SK-N-MC (cell line): ENCODE results near the gene GPC1.

ENCODE experiments used
- DNase-seq: peaks from one replicate; pipeline ENCODE4 v3.0.0-alpha.2; 2011; ENCODE audit warnings: low read depth, low spot score
- H3K27ac ChIP-seq: fragments of 200-600 bp; sonication (generic); 2 replicates; pipeline ENCODE4 v1.5.1; 2016; ENCODE audit warnings: mixed run types
- H3K36me3 ChIP-seq: fragments of 200-600 bp; sonication (generic); 2 replicates; pipeline ENCODE4 v1.6.1; 2017; ENCODE audit warnings: antibody characterized with exemption, low read length, mixed read lengths; ENCODE audit not compliant: insufficient read depth
- H3K4me3 ChIP-seq: fragments of 200-600 bp; sonication (generic); 2 replicates; pipeline ENCODE4 v1.5.1; 2016
- H3K9ac ChIP-seq: fragments of 200-600 bp; sonication (generic); 2 replicates; pipeline ENCODE4 v1.8.0; 2017; ENCODE audit warnings: mixed run types, mixed read lengths; ENCODE audit not compliant: insufficient read length
- H3K9me3 ChIP-seq: fragments of 200-600 bp; sonication (generic); 2 replicates; pipeline ENCODE4 v1.6.1; 2017; ENCODE audit warnings: low read depth, mild to moderate bottlenecking, antibody characterized with exemption, low read length, moderate library complexity, mixed read lengths
- EZH2 ChIP-seq: fragments of 200-600 bp; sonication (generic); IDR thresholded peaks from one replicate; pipeline ENCODE4 v1.6.1; 2017; ENCODE audit warnings: antibody characterized with exemption
- FOXP2 ChIP-seq: optimal IDR thresholded peaks from 2 replicates; pipeline ENCODE3; 2011; ENCODE audit warnings: mild to moderate bottlenecking, moderate library complexity; ENCODE audit not compliant: insufficient read depth; ENCODE audit errors: extremely low read length, control extremely low read depth
- POLR2AphosphoS5 ChIP-seq: IDR thresholded peaks from 2 replicates; pipeline ENCODE4 v1.6.1; 2012; ENCODE audit warnings: mild to moderate bottlenecking, low read depth, low read length, borderline replicate concordance

The GPC1 gene

GRCh38 chr2:240432430-240432819, 3.0 kb upstream of the GPC1 start:
- DNase-seq = no peak
- TF ChIP-seq POLR2AphosphoS5 (no peak), FOXP2 (no peak), EZH2 (no peak)
- Histone ChIP-seq H3K9ac (no peak overlapping the region), H3K9me3 (no peaks in the 10 kb centered on the region), H3K36me3 (no peaks in the 10 kb centered on the region), H3K27ac (no peak overlapping the region), H3K4me3 (no peak overlapping the region)

- Histone ChIP-seq H3K36me3 (no peaks in the 10 kb centered on the region), H3K27ac (no peak overlapping the region), H3K9ac (no peak overlapping the region), H3K9me3 (no peaks in the 10 kb centered on the region), H3K4me3 (no peak overlapping the region)
- DNase-seq = no peak
- TF ChIP-seq POLR2AphosphoS5 (no peak), FOXP2 (no peak), EZH2 (no peak)
These were observed 2.4 kb upstream of the GPC1 start for GRCh38 chr2:240432820-240433801.

GRCh38 chr2:240433973-240434727, 1.3 kb upstream of the GPC1 start:
- DNase-seq = no peak
- Histone ChIP-seq H3K9ac (no peak overlapping the region), H3K9me3 (no peaks in the 10 kb centered on the region), H3K4me3 (peak overlapping the region; percentile 88), H3K27ac (no peak overlapping the region), H3K36me3 (no peaks in the 10 kb centered on the region)
- TF ChIP-seq FOXP2 (no peak), EZH2 (no peak), POLR2AphosphoS5 (no peak)

GRCh38 chr2:240434728-240435456, 571 bp upstream of the GPC1 start:
- no peak overlapping the region for H3K27ac ChIP-seq
- H3K9ac ChIP-seq = peak overlapping the region; percentile 64
- no peak for TF ChIP-seq POLR2AphosphoS5
- no peak for TF ChIP-seq EZH2
- no peak for DNase-seq
- H3K36me3 ChIP-seq = no peaks in the 10 kb centered on the region
- H3K4me3 ChIP-seq = peak overlapping the region; percentile 88
- no peaks in the 10 kb centered on the region for H3K9me3 ChIP-seq

GRCh38 chr2:240435948-240436682, 652 bp downstream of the GPC1 start:
- H3K9me3 ChIP-seq = no peaks in the 10 kb centered on the region
- no peaks in the 10 kb centered on the region for H3K36me3 ChIP-seq
- peak overlapping the region; percentile 81 for H3K4me3 ChIP-seq
- H3K9ac ChIP-seq = no peak overlapping the region
- no peak overlapping the region for H3K27ac ChIP-seq
- DNase-seq = no peak
- TF ChIP-seq EZH2 (no peak), POLR2AphosphoS5 (no peak), FOXP2 (no peak)

GRCh38 chr2:240436683-240437550, 1.5 kb downstream of the GPC1 start:
- H3K9ac ChIP-seq = no peak overlapping the region
- TF ChIP-seq POLR2AphosphoS5 (no peak), FOXP2 (no peak), EZH2 (no peak)
- H3K36me3 ChIP-seq = no peaks in the 10 kb centered on the region
- DNase-seq = no peak
- no peaks in the 10 kb centered on the region for H3K9me3 ChIP-seq
- peak overlapping the region; percentile 81 for H3K4me3 ChIP-seq
- no peak overlapping the region for H3K27ac ChIP-seq

- Histone ChIP-seq H3K27ac (no peak overlapping the region), H3K4me3 (no peak overlapping the region)
- no peak for DNase-seq
These were observed 2.0 kb downstream of the GPC1 start for GRCh38 chr2:240437551-240437860.

More at GRCh38 chr2:240437551-240437860, 2.0 kb downstream of the GPC1 start:
- Histone ChIP-seq H3K9ac (no peak overlapping the region), H3K9me3 (no peaks in the 10 kb centered on the region), H3K36me3 (no peaks in the 10 kb centered on the region)
- TF ChIP-seq EZH2 (no peak), FOXP2 (no peak), POLR2AphosphoS5 (no peak)
